ENCODE measurements around the gene DCXR. TPM values are rescaled to one million over a fixed set of nuclear protein-coding genes. Genes with fewer than 3 reads are reported as not detected.
A peak's percentile ranks its signal among the peaks of the same experiment; 100 is the strongest.

DCXR gene
- total and polyA plus RNA-seq, 2 of the 13 experiments (the other 11 are each of a cell fraction or from before 2014, with no cell fraction given): 287 to 311 TPM

DNA sequence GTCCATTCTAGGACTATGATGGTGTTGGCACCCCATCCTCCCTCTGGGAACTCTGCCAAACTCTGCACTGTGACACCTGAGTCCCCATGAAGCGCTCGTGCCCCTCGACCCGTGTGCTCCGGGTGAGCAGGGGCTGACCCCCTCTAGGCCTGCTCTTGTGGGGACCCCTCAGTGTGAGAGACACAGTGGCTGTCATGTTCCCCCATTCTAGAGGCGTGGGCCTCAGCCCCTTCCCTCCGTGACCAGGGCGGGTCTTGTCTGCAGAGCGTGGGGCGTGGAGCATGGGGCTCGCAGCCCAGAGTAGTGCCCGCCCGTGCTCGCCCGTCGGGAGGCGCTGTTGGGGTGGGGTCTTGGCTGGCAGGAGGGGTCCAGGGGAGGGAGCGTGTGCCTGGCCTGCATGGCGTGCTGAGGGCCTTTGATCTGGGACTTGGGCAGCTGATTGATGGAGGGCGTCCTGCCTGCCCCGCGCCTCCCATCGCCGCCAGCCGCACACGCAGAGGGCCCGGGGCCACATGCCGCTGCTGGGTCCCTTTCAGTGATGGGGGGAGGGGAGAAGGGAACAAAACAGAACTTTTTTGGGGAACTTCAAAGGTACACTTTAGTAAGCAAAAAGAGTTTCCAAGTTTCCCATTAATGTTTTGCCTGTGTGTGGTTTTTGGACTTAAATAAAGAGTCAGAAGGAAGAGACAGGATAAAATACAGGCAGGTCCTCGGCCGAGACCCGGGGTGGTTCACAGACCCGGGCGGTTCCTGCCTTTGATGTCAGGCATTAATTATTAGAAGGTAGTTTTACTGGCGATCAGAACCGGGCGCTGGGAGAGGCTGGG, 37.3 kb downstream of the DCXR start (continued):
- TF ChIP-seq, protein P1, sequence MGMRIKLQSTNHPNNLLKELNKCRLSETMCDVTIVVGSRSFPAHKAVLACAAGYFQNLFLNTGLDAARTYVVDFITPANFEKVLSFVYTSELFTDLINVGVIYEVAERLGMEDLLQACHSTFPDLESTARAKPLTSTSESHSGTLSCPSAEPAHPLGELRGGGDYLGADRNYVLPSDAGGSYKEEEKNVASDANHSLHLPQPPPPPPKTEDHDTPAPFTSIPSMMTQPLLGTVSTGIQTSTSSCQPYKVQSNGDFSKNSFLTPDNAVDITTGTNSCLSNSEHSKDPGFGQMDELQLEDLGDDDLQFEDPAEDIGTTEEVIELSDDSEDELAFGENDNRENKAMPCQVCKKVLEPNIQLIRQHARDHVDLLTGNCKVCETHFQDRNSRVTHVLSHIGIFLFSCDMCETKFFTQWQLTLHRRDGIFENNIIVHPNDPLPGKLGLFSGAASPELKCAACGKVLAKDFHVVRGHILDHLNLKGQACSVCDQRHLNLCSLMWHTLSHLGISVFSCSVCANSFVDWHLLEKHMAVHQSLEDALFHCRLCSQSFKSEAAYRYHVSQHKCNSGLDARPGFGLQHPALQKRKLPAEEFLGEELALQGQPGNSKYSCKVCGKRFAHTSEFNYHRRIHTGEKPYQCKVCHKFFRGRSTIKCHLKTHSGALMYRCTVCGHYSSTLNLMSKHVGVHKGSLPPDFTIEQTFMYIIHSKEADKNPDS (CRISPR knock-in tag; IDR thresholded peaks at IDR 0.05): peak; percentile 28; the same call in 1 of the 2 replicates
- TF ChIP-seq IKZF1 (IDR thresholded peaks at IDR 0.05): no peak
- no peak; the same call in 1 of the 2 replicates for TF ChIP-seq JDP2 (CRISPR knock-in tag; IDR thresholded peaks at IDR 0.05; ENCODE audit: borderline replicate concordance)
- TF ChIP-seq NFIC (IDR thresholded peaks at IDR 0.05; ENCODE audit: low read length): no peak
- no peak for TF ChIP-seq PCBP2 (optimal IDR thresholded peaks at IDR 0.05; ENCODE audit: low read depth, low read length, poor library complexity, severe bottlenecking)
- peak; percentile 22; the same call in 1 of the 2 replicates for TF ChIP-seq KAT8 (CRISPR knock-in tag; IDR thresholded peaks at IDR 0.05)
- no peak; the same call in 1 of the 2 replicates for TF ChIP-seq ONECUT2 (CRISPR knock-in tag; IDR thresholded peaks at IDR 0.05)
- TF ChIP-seq, protein P2, sequence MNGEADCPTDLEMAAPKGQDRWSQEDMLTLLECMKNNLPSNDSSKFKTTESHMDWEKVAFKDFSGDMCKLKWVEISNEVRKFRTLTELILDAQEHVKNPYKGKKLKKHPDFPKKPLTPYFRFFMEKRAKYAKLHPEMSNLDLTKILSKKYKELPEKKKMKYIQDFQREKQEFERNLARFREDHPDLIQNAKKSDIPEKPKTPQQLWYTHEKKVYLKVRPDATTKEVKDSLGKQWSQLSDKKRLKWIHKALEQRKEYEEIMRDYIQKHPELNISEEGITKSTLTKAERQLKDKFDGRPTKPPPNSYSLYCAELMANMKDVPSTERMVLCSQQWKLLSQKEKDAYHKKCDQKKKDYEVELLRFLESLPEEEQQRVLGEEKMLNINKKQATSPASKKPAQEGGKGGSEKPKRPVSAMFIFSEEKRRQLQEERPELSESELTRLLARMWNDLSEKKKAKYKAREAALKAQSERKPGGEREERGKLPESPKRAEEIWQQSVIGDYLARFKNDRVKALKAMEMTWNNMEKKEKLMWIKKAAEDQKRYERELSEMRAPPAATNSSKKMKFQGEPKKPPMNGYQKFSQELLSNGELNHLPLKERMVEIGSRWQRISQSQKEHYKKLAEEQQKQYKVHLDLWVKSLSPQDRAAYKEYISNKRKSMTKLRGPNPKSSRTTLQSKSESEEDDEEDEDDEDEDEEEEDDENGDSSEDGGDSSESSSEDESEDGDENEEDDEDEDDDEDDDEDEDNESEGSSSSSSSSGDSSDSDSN (CRISPR knock-in tag; IDR thresholded peaks at IDR 0.05): peak; percentile 86
- TF ChIP-seq GABPB1 (CRISPR knock-in tag; IDR thresholded peaks at IDR 0.05): 0 out of 2 replicates have a peak, but pooled peaks have one; percentile 43
- TF ChIP-seq, protein P3, sequence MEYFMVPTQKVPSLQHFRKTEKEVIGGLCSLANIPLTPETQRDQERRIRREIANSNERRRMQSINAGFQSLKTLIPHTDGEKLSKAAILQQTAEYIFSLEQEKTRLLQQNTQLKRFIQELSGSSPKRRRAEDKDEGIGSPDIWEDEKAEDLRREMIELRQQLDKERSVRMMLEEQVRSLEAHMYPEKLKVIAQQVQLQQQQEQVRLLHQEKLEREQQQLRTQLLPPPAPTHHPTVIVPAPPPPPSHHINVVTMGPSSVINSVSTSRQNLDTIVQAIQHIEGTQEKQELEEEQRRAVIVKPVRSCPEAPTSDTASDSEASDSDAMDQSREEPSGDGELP (IDR thresholded peaks at IDR 0.05; ENCODE audit: borderline replicate concordance, low read depth): peak; percentile 94
- TF ChIP-seq ZNF780A (CRISPR knock-in tag; IDR thresholded peaks at IDR 0.05): peak; percentile 13; the same call in 1 of the 2 replicates
- peak; percentile 42 for TF ChIP-seq MED8 (CRISPR knock-in tag; IDR thresholded peaks at IDR 0.05; ENCODE audit: insufficient replicate concordance)
- no peak for TF ChIP-seq SP140L (CRISPR knock-in tag; IDR thresholded peaks at IDR 0.05; ENCODE audit: borderline replicate concordance)
- TF ChIP-seq CREM (IDR thresholded peaks at IDR 0.05): peak; percentile 86; the same call in 1 of the 2 replicates
- no peak for TF ChIP-seq CREM (CRISPR knock-in tag; IDR thresholded peaks at IDR 0.05)
- TF ChIP-seq FOXO1 (CRISPR knock-in tag; IDR thresholded peaks at IDR 0.05): 0 out of 2 replicates have a peak, but pooled peaks have one; percentile 68
- TF ChIP-seq RNF2 (conservative IDR thresholded peaks at IDR 0.05; ENCODE audit: low read depth): no peak
- TF ChIP-seq RFXAP (CRISPR knock-in tag; IDR thresholded peaks at IDR 0.05; ENCODE audit: borderline replicate concordance): no peak
- TF ChIP-seq HOXD1 (CRISPR knock-in tag; IDR thresholded peaks at IDR 0.05): peak; percentile 97
- TF ChIP-seq, protein P4, sequence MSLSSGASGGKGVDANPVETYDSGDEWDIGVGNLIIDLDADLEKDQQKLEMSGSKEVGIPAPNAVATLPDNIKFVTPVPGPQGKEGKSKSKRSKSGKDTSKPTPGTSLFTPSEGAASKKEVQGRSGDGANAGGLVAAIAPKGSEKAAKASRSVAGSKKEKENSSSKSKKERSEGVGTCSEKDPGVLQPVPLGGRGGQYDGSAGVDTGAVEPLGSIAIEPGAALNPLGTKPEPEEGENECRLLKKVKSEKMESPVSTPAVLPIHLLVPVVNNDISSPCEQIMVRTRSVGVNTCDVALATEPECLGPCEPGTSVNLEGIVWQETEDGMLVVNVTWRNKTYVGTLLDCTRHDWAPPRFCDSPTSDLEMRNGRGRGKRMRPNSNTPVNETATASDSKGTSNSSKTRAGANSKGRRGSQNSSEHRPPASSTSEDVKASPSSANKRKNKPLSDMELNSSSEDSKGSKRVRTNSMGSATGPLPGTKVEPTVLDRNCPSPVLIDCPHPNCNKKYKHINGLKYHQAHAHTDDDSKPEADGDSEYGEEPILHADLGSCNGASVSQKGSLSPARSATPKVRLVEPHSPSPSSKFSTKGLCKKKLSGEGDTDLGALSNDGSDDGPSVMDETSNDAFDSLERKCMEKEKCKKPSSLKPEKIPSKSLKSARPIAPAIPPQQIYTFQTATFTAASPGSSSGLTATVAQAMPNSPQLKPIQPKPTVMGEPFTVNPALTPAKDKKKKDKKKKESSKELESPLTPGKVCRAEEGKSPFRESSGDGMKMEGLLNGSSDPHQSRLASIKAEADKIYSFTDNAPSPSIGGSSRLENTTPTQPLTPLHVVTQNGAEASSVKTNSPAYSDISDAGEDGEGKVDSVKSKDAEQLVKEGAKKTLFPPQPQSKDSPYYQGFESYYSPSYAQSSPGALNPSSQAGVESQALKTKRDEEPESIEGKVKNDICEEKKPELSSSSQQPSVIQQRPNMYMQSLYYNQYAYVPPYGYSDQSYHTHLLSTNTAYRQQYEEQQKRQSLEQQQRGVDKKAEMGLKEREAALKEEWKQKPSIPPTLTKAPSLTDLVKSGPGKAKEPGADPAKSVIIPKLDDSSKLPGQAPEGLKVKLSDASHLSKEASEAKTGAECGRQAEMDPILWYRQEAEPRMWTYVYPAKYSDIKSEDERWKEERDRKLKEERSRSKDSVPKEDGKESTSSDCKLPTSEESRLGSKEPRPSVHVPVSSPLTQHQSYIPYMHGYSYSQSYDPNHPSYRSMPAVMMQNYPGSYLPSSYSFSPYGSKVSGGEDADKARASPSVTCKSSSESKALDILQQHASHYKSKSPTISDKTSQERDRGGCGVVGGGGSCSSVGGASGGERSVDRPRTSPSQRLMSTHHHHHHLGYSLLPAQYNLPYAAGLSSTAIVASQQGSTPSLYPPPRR (CRISPR knock-in tag; IDR thresholded peaks at IDR 0.05; ENCODE audit: borderline replicate concordance): peak; percentile 67; the same call in 1 of the 2 replicates
